ENCODE data around the gene GRAMD1B. TPM values are rescaled to one million over a fixed set of nuclear protein-coding genes. Genes with fewer than 3 reads are reported as not detected.

The GRAMD1B gene
- total RNA-seq, 4 donors from 2014 or later: 1.8 to 4.0 (median 3.0) TPM

DNA sequence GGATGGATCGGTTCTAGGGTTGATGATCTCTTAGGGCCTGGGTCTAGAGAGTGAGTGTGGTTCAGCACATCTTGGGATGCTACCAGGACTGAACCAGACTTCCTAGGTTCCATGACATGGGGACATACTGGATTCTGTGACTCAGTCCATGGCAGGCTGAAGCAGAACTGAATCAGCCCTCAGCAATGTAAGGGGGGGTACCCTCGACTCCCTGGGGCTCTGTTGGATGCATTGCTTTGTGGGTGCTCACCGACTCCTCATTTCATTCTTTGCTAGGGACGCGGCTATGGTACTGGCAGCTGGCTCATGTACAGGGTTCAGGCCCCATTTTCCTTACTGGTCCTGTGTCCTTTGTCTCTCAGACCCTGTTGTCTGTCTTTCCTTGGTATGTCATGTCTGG lies 733 bp upstream of the GRAMD1B start:
- Histone ChIP-seq H3K36me3 (no peaks in the 10 kb centered on the region), H3K4me1 (peaks cover 0 to 22% (median 7%) of the 10 kb centered on the region in 3 donors), H3K9me3 (no peaks in the 10 kb centered on the region), H3K27me3 (peaks cover 56% of the 10 kb centered on the region), H3K27ac (no peak overlapping the region), H3K4me3 (no peak overlapping the region)
- WGBS, 2 donors (ENCODE audit: low coverage in 1 of 2): 76 to 83% methylated on average over 1 to 5 of the region's 5 CpGs
- TF ChIP-seq POLR2A (IDR thresholded peaks at IDR 0.05): no peak
- ATAC-seq: no peak

DNA sequence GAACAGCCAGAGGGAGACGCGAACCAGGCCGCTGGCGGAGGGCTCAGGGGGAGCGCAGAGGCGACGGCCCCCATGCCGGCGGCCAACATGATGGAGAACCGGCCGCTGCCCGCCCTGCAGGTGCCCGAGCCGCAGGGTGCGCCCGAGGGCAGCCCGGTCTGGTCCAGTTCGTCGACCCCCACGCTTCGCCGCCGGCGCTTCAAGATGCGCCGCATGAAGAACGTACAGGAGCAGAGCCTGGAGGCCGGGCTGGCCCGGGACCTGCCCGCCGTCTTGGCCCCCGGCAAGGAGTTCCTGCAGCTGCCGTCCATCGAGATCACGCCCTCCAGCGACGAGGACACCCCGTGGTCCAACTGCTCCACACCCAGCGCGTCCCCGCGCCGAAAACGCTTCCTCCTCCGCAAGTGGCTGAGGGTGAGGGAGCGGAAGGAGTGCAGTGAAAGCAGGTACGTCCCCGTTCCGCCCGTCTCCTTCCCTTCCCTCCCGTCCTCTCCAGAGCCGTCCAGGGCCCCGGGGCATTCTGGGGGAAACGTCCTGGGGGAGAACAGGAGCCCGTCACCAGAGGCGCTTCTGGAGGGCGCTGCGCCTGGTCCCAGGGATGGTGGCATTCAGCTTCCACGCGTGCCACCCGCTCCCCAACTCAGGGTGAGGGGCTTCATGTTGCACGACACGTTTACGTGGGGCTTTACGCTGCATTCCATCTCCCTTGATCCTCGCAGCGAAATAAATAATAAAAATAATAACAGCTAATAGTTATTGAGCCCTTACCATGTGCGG lies 840 bp downstream of the GRAMD1B start:
- H3K27ac ChIP-seq: peak overlapping the region in 3 of 4 donors; percentile 58 to 69 (median 67)
- H3K4me3 ChIP-seq: peak overlapping the region; percentile 35 to 60
- H3K36me3 ChIP-seq: no peaks in the 10 kb centered on the region
- H3K9me3 ChIP-seq: no peaks in the 10 kb centered on the region
- ATAC-seq: peak; percentile 59
- TF ChIP-seq, protein P1, sequence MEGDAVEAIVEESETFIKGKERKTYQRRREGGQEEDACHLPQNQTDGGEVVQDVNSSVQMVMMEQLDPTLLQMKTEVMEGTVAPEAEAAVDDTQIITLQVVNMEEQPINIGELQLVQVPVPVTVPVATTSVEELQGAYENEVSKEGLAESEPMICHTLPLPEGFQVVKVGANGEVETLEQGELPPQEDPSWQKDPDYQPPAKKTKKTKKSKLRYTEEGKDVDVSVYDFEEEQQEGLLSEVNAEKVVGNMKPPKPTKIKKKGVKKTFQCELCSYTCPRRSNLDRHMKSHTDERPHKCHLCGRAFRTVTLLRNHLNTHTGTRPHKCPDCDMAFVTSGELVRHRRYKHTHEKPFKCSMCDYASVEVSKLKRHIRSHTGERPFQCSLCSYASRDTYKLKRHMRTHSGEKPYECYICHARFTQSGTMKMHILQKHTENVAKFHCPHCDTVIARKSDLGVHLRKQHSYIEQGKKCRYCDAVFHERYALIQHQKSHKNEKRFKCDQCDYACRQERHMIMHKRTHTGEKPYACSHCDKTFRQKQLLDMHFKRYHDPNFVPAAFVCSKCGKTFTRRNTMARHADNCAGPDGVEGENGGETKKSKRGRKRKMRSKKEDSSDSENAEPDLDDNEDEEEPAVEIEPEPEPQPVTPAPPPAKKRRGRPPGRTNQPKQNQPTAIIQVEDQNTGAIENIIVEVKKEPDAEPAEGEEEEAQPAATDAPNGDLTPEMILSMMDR (IDR thresholded peaks at IDR 0.05): no peak
- TF ChIP-seq POLR2AphosphoS5 (IDR thresholded peaks at IDR 0.05) (no peak), POLR2A (IDR thresholded peaks at IDR 0.05) (peak in 1 of 2 donors; percentile 21), EP300 (IDR thresholded peaks at IDR 0.05) (no peak)
- H3K4me1 ChIP-seq: peaks cover 0 to 22% (median 7%) of the 10 kb centered on the region in 3 donors
- WGBS, 2 donors (ENCODE audit: low coverage in 1 of 2): 8 to 12% methylated on average over 14 to 23 of the region's 68 CpGs
- H3K27me3 ChIP-seq: peaks cover 47% of the 10 kb centered on the region

DNA sequence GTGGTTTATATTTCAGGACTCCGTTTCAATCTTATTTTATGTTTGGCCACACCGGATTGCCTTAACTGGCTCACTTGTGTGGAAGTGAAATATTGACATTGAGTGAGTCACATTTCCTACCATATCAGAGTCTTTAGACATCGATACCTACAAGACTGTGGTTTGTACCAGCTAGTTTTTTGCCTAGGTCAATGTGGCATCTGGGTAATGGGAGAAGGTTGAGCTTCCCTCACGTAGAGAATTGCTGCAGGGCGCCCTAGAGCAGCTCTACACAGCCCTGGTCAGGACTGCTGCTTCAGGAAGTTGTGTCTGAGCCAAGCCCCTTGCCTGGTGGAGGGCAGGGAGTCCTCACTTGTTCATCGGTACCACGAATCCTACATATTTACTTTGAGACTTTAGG lies 1.6 kb downstream of the GRAMD1B start:
- H3K27me3 ChIP-seq: peaks cover 40% of the 10 kb centered on the region
- H3K4me3 ChIP-seq: peak overlapping the region in 1 of 2 donors; percentile 60
- H3K4me1 ChIP-seq: peaks cover 0 to 22% (median 7%) of the 10 kb centered on the region in 3 donors
- no peaks in the 10 kb centered on the region for H3K9me3 ChIP-seq
- 76 to 80% methylated on average over 3 to 7 of the region's 7 CpGs for WGBS, 2 donors (ENCODE audit: low coverage in 1 of 2)
- no peak for ATAC-seq
- no peaks in the 10 kb centered on the region for H3K36me3 ChIP-seq
- H3K27ac ChIP-seq: no peak overlapping the region
- TF ChIP-seq POLR2AphosphoS5 (IDR thresholded peaks at IDR 0.05): no peak

DNA sequence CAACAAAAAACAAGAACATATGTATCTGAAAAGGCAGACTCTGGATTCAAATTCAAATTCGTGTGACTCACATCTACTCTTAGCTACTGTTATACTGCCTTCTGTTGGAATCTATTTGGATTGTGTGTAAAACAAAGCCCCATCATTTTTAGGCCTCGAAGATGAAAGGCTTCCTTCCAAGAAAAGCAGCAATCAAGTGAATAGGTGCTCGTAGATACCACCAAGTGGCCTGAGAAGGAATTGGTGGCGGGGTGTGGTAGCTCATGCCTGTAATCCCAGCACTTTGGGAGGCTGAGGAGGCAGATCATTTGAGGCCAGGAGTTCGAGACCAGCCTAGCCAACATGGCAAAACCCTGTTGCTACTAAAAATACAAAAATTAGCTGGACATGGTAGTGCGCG lies 4.2 kb downstream of the GRAMD1B start:
- H3K4me3 ChIP-seq: no peak overlapping the region
- WGBS, 2 donors (ENCODE audit: low coverage in 1 of 2): 72 to 86% methylated on average over 5 to 6 of the region's 7 CpGs
- TF ChIP-seq POLR2AphosphoS5 (IDR thresholded peaks at IDR 0.05) (no peak), EP300 (IDR thresholded peaks at IDR 0.05) (no peak), POLR2A (IDR thresholded peaks at IDR 0.05) (no peak)
- TF ChIP-seq, protein P1 (IDR thresholded peaks at IDR 0.05): no peak
- H3K36me3 ChIP-seq: no peaks in the 10 kb centered on the region
- no peaks in the 10 kb centered on the region for H3K9me3 ChIP-seq
- no peak overlapping the region for H3K27ac ChIP-seq
- H3K27me3 ChIP-seq: peaks cover 35% of the 10 kb centered on the region
- no peak for ATAC-seq
- peaks cover 0 to 22% (median 7%) of the 10 kb centered on the region in 3 donors for H3K4me1 ChIP-seq

DNA sequence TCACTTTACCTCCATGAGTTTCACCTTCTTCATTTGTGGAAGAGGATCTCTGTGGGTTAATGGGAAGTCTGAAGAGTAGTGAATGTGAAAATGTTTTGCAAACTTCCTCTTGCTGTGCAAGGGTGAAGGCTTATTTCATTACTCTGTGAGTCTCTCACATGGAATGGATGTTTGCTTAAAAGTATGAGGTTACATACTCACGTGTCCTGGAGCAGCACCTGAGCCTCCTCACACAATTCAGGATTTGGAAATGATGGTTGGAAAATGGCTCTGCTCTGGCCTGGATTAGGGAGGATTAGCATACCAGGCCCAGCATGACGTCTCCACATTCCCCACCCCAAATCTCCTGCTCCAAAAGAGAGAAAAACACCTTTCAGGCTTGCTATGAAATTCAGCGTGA lies 4.8 kb downstream of the GRAMD1B start:
- Histone ChIP-seq H3K27ac (no peak overlapping the region), H3K36me3 (no peaks in the 10 kb centered on the region), H3K4me1 (peaks cover 0 to 16% (median 7%) of the 10 kb centered on the region in 3 donors), H3K27me3 (peaks cover 29% of the 10 kb centered on the region), H3K4me3 (no peak overlapping the region), H3K9me3 (no peaks in the 10 kb centered on the region)
- TF ChIP-seq EP300 (IDR thresholded peaks at IDR 0.05) (no peak), POLR2AphosphoS5 (IDR thresholded peaks at IDR 0.05) (no peak), POLR2A (IDR thresholded peaks at IDR 0.05) (no peak)
- 71 to 84% methylated on average over 1 to 2 of the region's 3 CpGs for WGBS, 2 donors (ENCODE audit: low coverage in 1 of 2)
- no peak for ATAC-seq

DNA sequence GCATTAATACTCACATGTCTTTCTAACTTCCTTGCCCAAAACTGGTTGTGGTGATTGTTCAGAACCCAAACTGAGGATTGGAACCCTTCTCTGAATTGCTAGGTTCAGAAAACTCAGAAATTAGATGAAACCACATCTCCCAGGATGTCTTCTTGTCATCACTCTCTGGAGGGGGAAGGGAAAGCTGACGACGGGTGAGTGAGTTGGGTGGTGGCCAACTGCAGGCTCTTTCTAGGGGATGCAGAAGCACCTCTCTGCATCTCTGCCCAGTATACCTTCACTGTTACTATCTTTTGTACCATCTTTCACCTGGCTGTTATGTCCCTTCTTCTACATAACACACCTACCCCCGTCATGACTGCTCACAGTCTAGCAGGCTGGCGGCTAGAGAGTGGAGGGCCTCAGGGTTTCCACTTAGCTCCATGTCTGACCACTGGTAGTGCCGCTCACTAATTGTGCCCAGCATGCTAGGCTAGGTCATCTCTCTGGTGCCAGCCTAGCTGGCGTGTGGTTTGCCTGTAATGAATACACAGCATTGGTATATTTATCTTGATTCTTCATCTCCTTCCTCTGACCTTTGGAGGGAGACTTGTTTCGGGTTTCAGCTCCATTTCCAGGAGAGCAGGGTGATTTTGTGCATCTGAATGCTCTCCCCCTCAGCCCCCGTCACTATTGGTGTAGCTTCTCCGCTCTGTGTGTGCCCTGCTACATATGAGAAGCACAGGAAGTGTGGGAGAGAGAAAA lies 7.3 kb downstream of the GRAMD1B start:
- ATAC-seq: no peak
- H3K27me3 ChIP-seq: peaks cover 6% of the 10 kb centered on the region
- H3K4me3 ChIP-seq: no peak overlapping the region
- no peaks in the 10 kb centered on the region for H3K36me3 ChIP-seq
- no peaks in the 10 kb centered on the region for H3K4me1 ChIP-seq
- H3K27ac ChIP-seq: no peak overlapping the region
- WGBS, 2 donors (ENCODE audit: low coverage in 1 of 2): 87 to 96% methylated on average over 3 of the region's 9 CpGs
- no peaks in the 10 kb centered on the region for H3K9me3 ChIP-seq
- TF ChIP-seq, protein P1 (IDR thresholded peaks at IDR 0.05): no peak
- TF ChIP-seq EP300 (IDR thresholded peaks at IDR 0.05) (no peak), POLR2AphosphoS5 (IDR thresholded peaks at IDR 0.05) (no peak)
